HepG2 (cell line): ENCODE results near the gene LDLRAD3. TPM values are rescaled to one million over a fixed set of nuclear protein-coding genes. Genes with fewer than 3 reads are reported as not detected.
A peak's percentile ranks its signal among the peaks of the same experiment; 100 is the strongest.

Experiments
- ATAC-seq: fragments of 200-7000 bp; cut with Tn5 transposase; 3 replicates; pipeline ENCODE4 v1.9.1; 2020; ENCODE audit warnings: mild to moderate bottlenecking, moderate library complexity
- BruUV-seq: library from RNA; stranded (reverse); fragments of 400-500 nt; replicated peaks from 2 replicates; lab custom pipeline; 2021; lab: Mats Ljungman, UMichigan
- CTCF ChIA-PET: fragments of 300-600 bp; formaldehyde crosslinking; extraction: SDS; loops from one replicate; lab custom pipeline; 2021; ENCODE audit warnings: low total read pairs, inconsistent platforms, low intra/inter-chr PET ratio; lab: Yijun Ruan, JAX
- POLR2A ChIA-PET: fragments of 350-600 bp; sonication (Branson Sonifier 250); formaldehyde crosslinking; loops from one replicate; lab custom pipeline; 2020; ENCODE audit warnings: antibody characterized with exemption, inconsistent platforms; lab: Yijun Ruan, JAX
- DNase-seq: peaks from one replicate; pipeline ENCODE4 v3.0.0-alpha.2; 2015; ENCODE audit warnings: low spot score
- FAIRE-seq: peaks from 3 replicates; lab custom pipeline; 2011; peaks lifted over from hg19 to GRCh38; lab: Jason Lieb, UNC
- H2AFZ ChIP-seq: one replicate; pipeline ENCODE4 v1.6.1; 2011; ENCODE audit warnings: low read length, inconsistent platforms
- H3K27ac ChIP-seq: fragments of 300-600 bp; 3 replicates; pipeline ENCODE4 v1.8.0; 2011; ENCODE audit warnings: mixed run types, mild to moderate bottlenecking, mixed read lengths, low read length, inconsistent platforms; ENCODE audit not compliant: insufficient read depth; ENCODE audit errors: extremely low read length
- H3K27me3 ChIP-seq, 2 experiments: fragments of 200-600 bp in 1 of 2; 2 replicates in 1 of 2; 3 replicates in 1 of 2; pipeline versions ENCODE4 v1.6.0 to v1.8.0; 2011; ENCODE audit warnings: low read length in 2 of 2, mild to moderate bottlenecking in 2 of 2, moderate library complexity in 2 of 2, inconsistent platforms in 1 of 2; ENCODE audit not compliant: insufficient read depth in 2 of 2, control insufficient read depth in 1 of 2
- H3K36me3 ChIP-seq, 2 experiments: fragments of 200-600 bp in 1 of 2; replicated peaks in 1 of 2; 2 replicates in 1 of 2; 3 replicates in 1 of 2; pipeline versions ENCODE4 v1.5.1 to v1.8.0; 2011; ENCODE audit warnings: low read length in 2 of 2, inconsistent platforms in 1 of 2; ENCODE audit not compliant: insufficient read depth in 2 of 2, control insufficient read depth in 1 of 2
- H3K4me1 ChIP-seq: 2 replicates; pipeline ENCODE4 v1.5.1; 2012; ENCODE audit warnings: low read length, inconsistent platforms; ENCODE audit not compliant: insufficient read depth
- H3K4me2 ChIP-seq: 2 replicates; pipeline ENCODE4 v1.6.0; 2011; ENCODE audit warnings: low read depth, low read length, inconsistent platforms
- H3K4me3 ChIP-seq, 3 experiments: fragments of 200-600 bp in 1 of 3; sonication (generic), shearing (Covaris generic) in 1 of 3; replicated peaks in 1 of 3; 2 replicates each; pipeline ENCODE4 v1.5.1; 2011 to 2016; ENCODE audit warnings: low read length in 3 of 3, inconsistent platforms in 2 of 3, low read depth in 2 of 3, mild to moderate bottlenecking in 2 of 3, control low read depth in 1 of 3, mixed read lengths in 1 of 3; ENCODE audit not compliant: insufficient read depth in 1 of 3
- H3K79me2 ChIP-seq: one replicate; pipeline ENCODE4 v1.6.1; 2011; ENCODE audit warnings: low read length, inconsistent platforms; ENCODE audit not compliant: insufficient read depth
- H3K9ac ChIP-seq: 2 replicates; pipeline ENCODE4 v1.6.0; 2011; ENCODE audit warnings: mild to moderate bottlenecking, low read depth, low read length, inconsistent platforms; ENCODE audit not compliant: insufficient read depth
- H3K9me3 ChIP-seq: 2 replicates; pipeline ENCODE4 v1.5.1; 2012; ENCODE audit warnings: mild to moderate bottlenecking, low read length
- H4K20me1 ChIP-seq: 2 replicates; pipeline ENCODE4 v1.6.0; 2011; ENCODE audit warnings: inconsistent platforms, mild to moderate bottlenecking, low read length, moderate library complexity; ENCODE audit not compliant: insufficient read depth
- CEBPB ChIP-seq: IDR thresholded peaks from 2 replicates; pipeline ENCODE4 v1.6.1; 2011; ENCODE audit warnings: low read depth, low read length, improper control_type of control experiment, borderline replicate concordance
- CHD4 ChIP-seq: fragments of 200-600 bp; sonication (generic); IDR thresholded peaks from 2 replicates; pipeline ENCODE4 v1.7.0; 2017; ENCODE audit warnings: mild to moderate bottlenecking, low read length, borderline replicate concordance
- GLI4 ChIP-seq: sonication (generic); formaldehyde crosslinking; IDR thresholded peaks from 2 replicates; pipeline ENCODE4 v1.5.1; 2020; ENCODE audit warnings: missing genetic modification reagents, mild to moderate bottlenecking, moderate library complexity, borderline replicate concordance
- HNF4A ChIP-seq: sonication (generic); formaldehyde crosslinking; IDR thresholded peaks from 2 replicates; pipeline ENCODE4 v1.4.0; 2020; ENCODE audit warnings: missing genetic modification reagents
- HNRNPUL1 ChIP-seq: fragments of 200-400 bp; formaldehyde crosslinking; IDR thresholded peaks from 2 replicates; pipeline ENCODE4 v1.6.1; 2017; ENCODE audit warnings: low read depth, mild to moderate bottlenecking, low read length, moderate library complexity
- PRDM15 ChIP-seq: sonication (generic); formaldehyde crosslinking; IDR thresholded peaks from 2 replicates; pipeline ENCODE4 v1.4.0; 2020; ENCODE audit warnings: missing genetic modification reagents
- SALL1 ChIP-seq: sonication (generic); formaldehyde crosslinking; IDR thresholded peaks from 2 replicates; pipeline ENCODE4 v1.8.0; 2022; ENCODE audit warnings: mild to moderate bottlenecking, missing genetic modification reagents
- ZNF460 ChIP-seq: sonication (generic); formaldehyde crosslinking; IDR thresholded peaks from 2 replicates; pipeline ENCODE4 v1.5.1; 2020; ENCODE audit warnings: missing genetic modification reagents, mild to moderate bottlenecking, borderline replicate concordance
- ZNF543 ChIP-seq: sonication (generic); formaldehyde crosslinking; IDR thresholded peaks from 2 replicates; pipeline ENCODE4 v1.4.0; 2020; ENCODE audit warnings: mild to moderate bottlenecking, missing genetic modification reagents
- ZNF552 ChIP-seq: sonication (generic); formaldehyde crosslinking; IDR thresholded peaks from 2 replicates; pipeline ENCODE4 v1.9.0; 2022; ENCODE audit warnings: missing genetic modification reagents, mild to moderate bottlenecking, borderline replicate concordance
- ZNF629 ChIP-seq: sonication (generic); formaldehyde crosslinking; conservative IDR thresholded peaks from 2 replicates; pipeline ENCODE4 v1.5.0; 2020; ENCODE audit warnings: missing genetic modification reagents
- WGBS: methylation state at CpG from one replicate; pipeline ENCODE4 v1.1.6; 2017; ENCODE audit warnings: low lambda C conversion rate; 5-methylcytosine and 5-hydroxymethylcytosine counted together
- in situ Hi-C: cut with HindIII; loops from 2 replicates; pipeline ENCODE4 v1.10.0; 2017; ENCODE audit warnings: low pct_unique_long_range_greater_than_20kb; ENCODE audit not compliant: extremely low pct_ligation_motif_present
- intact Hi-C: fragments of 100-400 bp; cut with micrococcal nuclease; formaldehyde crosslinking; loops from one replicate; pipeline ENCODE4 v1.10.0; 2022; ENCODE audit not compliant: unreplicated experiment
- polyA plus RNA-seq, 8 experiments: library from polyadenylated mRNA; depleted of rRNA in 3 of 8; stranded (reverse) in 7 of 8; unstranded in 1 of 8; fragments of >200 nt; fragmentation: Illumina TruSeq in 4 of 8; extraction: Trizol in 4 of 8; gene quantifications; 2 replicates each; pipeline versions ENCODE4 v1.2.1 to v1.2.3, GENCODE V29; 2011 to 2016; ENCODE audit warnings: low read depth in 4 of 8, missing spikeins in 1 of 8, mixed read lengths in 1 of 8; ENCODE audit not compliant: insufficient read depth in 1 of 8
- total RNA-seq, 5 experiments: library from RNA; depleted of rRNA; stranded (reverse); fragments of >200 nt; fragmentation: Illumina TruSeq; extraction: Trizol; gene quantifications; 2 replicates each; pipeline ENCODE4 v1.2.3, GENCODE V29; 2016; ENCODE audit warnings: low read depth in 1 of 5

LDLRAD3 gene
- total and polyA plus RNA-seq, 2 of the 13 experiments (the other 11 are each of a cell fraction or from before 2014, with no cell fraction given): 0.50 to 0.60 TPM

GRCh38 chr11:36191941-36192340 is 248.1 kb downstream of the LDLRAD3 start:
- ATAC-seq (no peak), FAIRE-seq (no peak), DNase-seq (no peak)
- Histone ChIP-seq H3K79me2 (no peaks in the 10 kb centered on the region), H3K27ac (no peak overlapping the region), H3K4me2 (no peak overlapping the region), H3K36me3 (no peaks in the 10 kb centered on the region), H3K4me3 (no peak overlapping the region), H4K20me1 (no peaks in the 10 kb centered on the region), H3K9ac (no peak overlapping the region), H3K27me3 (no peaks in the 10 kb centered on the region), H2AFZ (no peak overlapping the region), H3K9me3 (no peaks in the 10 kb centered on the region), H3K4me1 (no peaks in the 10 kb centered on the region; the same call in 1 of the 2 replicates)
- 26% methylated on average over 5 of the region's 5 CpGs for WGBS
- ChIA-PET CTCF (no interaction called here), POLR2A (no interaction called here)
- in situ Hi-C loops: no loop called here
- no peak for TF ChIP-seq CEBPB
- no peak for TF ChIP-seq ZNF460 (CRISPR knock-in tag)
- TF ChIP-seq ZNF543 (CRISPR knock-in tag): no peak
- TF ChIP-seq ZNF552 (CRISPR knock-in tag): no peak
- no peak for TF ChIP-seq SALL1
- no TSS peak for BruUV-seq
- intact Hi-C loops: loop anchor here (1.0 kb wide), 1 partner anchor 43 kb away; no protein-coding TSS in a partner anchor

- ATAC-seq: no peak
- no TSS peak for BruUV-seq
- WGBS: 39% methylated on average over 6 of the region's 8 CpGs
These were observed 248.8 kb downstream of the LDLRAD3 start for GRCh38 chr11:36192425-36193289.

More at GRCh38 chr11:36192425-36193289, 248.8 kb downstream of the LDLRAD3 start:
- Histone ChIP-seq H4K20me1 (no peaks in the 10 kb centered on the region), H3K27me3 (no peaks in the 10 kb centered on the region), H3K9me3 (no peaks in the 10 kb centered on the region), H3K36me3 (no peaks in the 10 kb centered on the region), H3K4me1 (no peaks in the 10 kb centered on the region; the same call in 1 of the 2 replicates)
- no peak for DNase-seq
- in situ Hi-C loops: no loop called here
- FAIRE-seq: no peak
- TF ChIP-seq HNF4A (CRISPR knock-in tag) (0 out of 2 replicates have a peak, but pooled peaks have one; percentile 6), HNRNPUL1 (no peak), ZNF629 (peak; percentile 63), CHD4 (0 out of 2 replicates have a peak, but pooled peaks have one; percentile 30), PRDM15 (CRISPR knock-in tag) (no peak), GLI4 (CRISPR knock-in tag) (no peak)
- TF ChIP-seq, all 625 proteins: peak for 3
- intact Hi-C loops: no loop called here
- no peak overlapping the region for H3K9ac ChIP-seq
- no peaks in the 10 kb centered on the region for H3K79me2 ChIP-seq
- no peak overlapping the region for H2AFZ ChIP-seq
- POLR2A ChIA-PET: no interaction called here
- H3K4me2 ChIP-seq: no peak overlapping the region
- H3K27ac ChIP-seq: no peak overlapping the region
- CTCF ChIA-PET: no interaction called here
- no peak overlapping the region for H3K4me3 ChIP-seq
